Measurements from ENCODE around the gene PTH2R.
"Not testable (repeated sequence)": the region's sequence is repeated elsewhere in the genome, so short reads cannot be mapped to it uniquely, and the experiment has no call there.

Gene PTH2R

DNA sequence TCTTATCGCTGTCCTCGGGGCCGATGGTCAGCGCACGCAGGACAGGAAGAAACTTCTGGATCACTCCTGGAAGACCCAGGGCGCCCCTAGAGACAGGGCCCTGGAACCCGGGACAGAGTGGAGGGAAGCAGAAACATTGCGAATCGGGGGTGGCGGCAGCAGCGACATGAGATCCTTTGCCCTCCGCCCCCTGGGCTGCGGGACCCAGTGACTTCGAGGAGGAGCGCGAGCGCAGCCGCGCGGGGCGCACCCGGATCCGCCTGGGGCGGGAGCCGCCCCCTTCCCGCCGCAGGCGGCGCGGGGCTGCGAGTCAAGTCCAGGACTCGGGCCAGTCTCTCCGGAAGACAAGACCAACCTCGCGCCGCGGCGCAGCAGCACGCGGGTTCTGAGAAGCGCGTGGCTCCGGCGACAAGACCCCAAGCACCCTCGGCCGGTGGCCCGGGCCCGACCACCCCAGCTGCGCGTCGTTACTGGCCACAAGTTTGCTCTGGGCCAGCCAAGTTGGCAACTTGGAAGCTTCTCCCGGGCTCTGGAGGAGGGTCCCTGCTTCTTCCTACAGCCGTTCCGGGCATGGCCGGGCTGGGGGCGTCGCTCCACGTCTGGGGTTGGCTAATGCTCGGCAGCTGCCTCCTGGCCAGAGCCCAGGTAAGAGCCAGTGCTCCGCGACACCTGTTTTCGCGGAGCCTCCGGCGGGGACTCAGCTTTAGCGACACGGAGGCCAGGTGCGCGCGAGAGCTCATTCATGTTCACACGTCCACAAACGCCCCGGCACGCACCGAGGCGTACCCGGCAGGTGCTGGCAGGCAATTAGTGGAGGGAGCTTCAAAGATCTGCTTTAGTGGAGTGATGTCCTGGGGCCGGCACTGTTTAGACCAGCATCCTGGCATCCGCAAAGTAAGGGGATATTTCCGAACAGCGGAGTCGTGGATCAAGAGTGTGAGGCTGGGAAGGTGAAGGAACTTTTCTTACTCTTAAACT, at the start of gene PTH2R:
PTH2R (plus strand) TSS at position 319 of the 978 bp plus-strand sequence; CDS start at position 571, 252 bp downstream.
- DNase-seq (ENCODE audit: low read depth in 3 of 3) = no peak

GRCh38 chr2:208356846-208357574, 49.6 kb upstream of the PTH2R start:
- no peak for DNase-seq (ENCODE audit: low read depth in 3 of 3)

GRCh38 chr2:208358758-208359631, 47.6 kb upstream of the PTH2R start:
- no peak for DNase-seq (ENCODE audit: low read depth in 3 of 3)

- no peak for DNase-seq (ENCODE audit: low read depth in 3 of 3)
These were observed 47.0 kb upstream of the PTH2R start for GRCh38 chr2:208359632-208359986.

DNA sequence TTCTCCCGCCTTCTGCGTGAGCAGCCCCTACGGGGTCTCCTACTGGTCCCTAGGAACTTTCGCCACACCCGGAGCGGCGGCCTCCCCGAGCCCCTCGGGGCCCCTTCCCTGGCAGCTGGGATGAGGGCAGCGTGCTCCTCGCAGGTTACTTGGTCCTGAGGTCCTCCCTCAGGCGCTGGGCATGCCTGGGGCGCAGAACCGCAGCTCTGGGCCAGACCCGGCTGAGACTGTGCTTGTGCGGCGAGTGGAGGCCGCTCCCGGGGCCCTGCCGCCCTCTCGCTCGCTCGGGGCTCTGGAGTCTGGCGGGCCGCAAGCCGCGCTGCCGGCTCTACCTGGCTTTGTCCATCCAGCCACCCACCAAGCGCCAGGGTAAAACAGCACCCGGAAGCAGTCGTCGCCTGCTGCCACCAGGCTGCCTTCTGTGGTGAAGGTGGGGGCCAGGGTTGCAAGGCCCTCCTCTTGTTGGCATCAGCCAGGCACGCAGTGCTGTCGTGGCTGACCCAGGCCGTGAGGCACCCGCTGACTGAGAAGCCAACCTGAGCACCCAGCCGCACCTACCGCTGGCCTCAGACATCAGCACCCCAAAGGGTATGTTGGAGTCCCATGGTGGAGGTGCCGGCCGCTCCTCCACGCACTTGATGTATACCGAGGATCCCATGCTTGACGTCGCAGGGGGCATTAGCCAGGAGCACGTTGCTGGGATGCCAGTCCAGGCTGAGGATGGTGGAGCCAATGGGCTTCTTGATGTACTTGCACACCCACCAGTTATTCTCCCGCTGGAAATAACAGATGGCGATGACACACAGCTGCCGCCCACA, 46.1 kb upstream of the PTH2R start:
- DNase-seq (ENCODE audit: low read depth in 3 of 3) = no peak

GRCh38 chr2:208361077-208361441, 45.5 kb upstream of the PTH2R start:
- no peak for DNase-seq (ENCODE audit: low read depth in 3 of 3)

GRCh38 chr2:208363485-208363884, 43.1 kb upstream of the PTH2R start:
- no peak for DNase-seq (ENCODE audit: low read depth in 3 of 3)

GRCh38 chr2:208366215-208367127, 40.1 kb upstream of the PTH2R start:
- no peak for DNase-seq (ENCODE audit: low read depth in 3 of 3)

DNA sequence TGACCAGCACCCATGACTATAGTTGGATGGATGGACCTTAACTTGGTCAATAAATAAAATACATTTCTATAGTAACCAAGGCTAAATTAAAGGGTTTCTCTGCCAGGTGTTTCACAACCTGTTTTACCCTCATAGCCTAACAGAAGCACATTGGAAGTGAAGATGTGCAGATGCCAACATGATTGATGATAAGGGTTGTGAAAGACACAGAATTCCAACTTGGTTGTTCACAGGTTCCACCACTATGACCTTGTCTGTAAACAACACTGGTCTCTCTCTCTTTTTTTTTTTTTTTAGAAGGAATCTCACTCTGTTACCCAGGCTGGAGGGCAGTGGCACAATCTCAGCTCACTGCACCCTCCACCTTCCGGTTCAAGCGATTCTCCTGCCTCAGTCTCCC, 37.5 kb upstream of the PTH2R start:
- DNase-seq (ENCODE audit: low read depth in 3 of 3) = no peak

DNA sequence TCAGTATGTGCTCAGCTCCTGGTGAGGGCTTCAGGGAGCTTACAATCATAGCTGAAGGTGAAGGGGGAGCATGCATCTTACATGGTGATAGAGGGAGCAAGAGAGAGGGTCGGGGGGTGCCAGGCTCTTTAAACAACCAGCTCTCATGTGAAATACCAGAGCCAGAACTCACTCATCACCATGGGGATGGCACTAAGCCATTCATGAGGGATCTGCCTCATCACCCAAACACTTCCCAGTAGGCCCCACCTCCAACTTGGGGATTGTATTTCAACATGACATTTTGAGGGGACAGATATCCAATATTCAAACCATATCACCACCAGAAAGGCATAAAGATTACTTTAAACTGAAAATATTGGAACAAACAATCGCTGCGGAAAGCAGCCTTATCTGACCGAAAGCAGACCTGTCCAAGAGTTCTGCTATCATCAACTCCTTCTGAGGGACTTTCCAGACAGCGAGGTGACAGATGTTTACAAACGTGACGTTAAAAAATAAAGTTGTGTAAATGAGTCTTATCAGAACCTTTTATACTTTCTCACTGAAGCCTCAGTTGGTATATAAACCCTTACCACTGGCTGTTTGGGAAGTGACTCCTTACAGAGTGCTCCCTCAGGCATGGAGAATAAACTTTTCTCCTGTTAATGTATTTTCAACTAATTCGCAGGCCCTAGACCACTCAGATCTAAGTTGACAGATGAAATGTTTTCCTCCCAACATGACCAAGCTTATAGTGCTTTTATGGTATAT, 35.5 kb upstream of the PTH2R start:
- DNase-seq (ENCODE audit: low read depth in 3 of 3) = no peak

DNA sequence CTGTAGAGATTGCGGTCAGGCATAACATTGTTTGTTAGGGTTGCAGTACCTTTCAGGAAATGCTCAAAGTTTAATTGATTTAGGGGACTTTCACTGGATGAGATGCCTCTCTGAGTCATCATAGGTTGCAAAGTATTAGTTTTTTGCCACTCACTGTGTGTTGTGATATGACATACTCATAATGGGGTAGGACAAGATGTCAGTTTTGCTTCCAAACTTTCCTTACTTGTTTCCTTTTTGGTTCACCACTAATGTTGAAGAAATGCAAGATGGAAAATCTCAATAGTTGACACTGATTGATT, 35.0 kb upstream of the PTH2R start:
- no peak for DNase-seq (ENCODE audit: low read depth in 3 of 3)

- DNase-seq (ENCODE audit: low read depth in 3 of 3) = no peak
These were observed 33.0 kb upstream of the PTH2R start for GRCh38 chr2:208373460-208374089.

DNA sequence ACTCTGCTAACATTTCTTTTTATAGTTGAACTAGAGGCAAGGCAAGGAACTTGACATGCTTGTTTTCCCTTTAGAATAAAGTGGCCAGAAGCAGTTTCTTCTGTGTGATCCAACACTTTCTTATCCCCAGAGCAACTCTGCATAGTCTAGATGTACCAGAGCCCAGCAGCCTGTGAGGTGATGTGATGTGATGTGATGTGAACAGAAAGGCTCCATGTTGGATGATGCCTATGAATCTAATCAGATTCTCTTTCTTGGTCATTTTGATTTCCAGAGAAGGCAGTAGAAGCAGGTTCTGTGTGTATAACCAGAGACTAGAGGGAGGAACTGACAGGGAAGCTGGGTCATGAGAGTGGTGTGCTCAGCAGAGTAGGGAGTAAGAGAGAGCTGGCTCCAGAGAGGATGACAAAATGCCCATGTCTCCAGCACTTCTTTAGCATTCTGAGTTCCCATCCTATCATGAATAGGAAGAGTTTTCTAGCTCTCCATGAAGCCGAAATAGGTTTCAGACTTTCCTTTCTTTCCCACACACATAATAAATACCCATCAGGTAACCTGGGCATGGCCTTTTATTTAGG, 31.0 kb upstream of the PTH2R start:
- no peak for DNase-seq (ENCODE audit: low read depth in 3 of 3)

DNA sequence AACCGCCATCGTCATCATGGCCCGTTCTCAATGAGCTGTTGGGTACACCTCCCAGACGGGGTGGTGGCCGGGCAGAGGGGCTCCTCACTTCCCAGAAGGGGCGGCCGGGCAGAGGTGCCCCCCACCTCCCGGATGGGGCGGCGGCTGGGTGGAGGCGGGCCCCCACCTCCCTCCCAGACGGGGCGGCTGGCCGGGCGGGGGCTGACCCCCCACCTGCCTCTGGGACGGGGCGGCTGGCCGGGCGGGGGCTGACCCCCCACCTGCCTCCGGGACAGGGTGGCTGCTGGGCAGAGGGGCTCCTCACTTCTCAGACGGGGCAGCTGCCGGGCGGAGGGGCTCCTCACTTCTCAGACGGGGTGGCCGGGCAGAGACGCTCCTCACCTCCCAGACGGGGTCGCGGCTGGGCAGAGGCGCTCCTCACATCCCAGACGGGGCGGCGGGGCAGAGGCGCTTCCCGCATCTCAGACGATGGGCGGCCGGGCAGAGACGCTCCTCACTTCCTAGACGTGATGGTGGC, 29.2 kb upstream of the PTH2R start:
- not testable (repeated sequence) for DNase-seq (ENCODE audit: low read depth in 3 of 3)

DNA sequence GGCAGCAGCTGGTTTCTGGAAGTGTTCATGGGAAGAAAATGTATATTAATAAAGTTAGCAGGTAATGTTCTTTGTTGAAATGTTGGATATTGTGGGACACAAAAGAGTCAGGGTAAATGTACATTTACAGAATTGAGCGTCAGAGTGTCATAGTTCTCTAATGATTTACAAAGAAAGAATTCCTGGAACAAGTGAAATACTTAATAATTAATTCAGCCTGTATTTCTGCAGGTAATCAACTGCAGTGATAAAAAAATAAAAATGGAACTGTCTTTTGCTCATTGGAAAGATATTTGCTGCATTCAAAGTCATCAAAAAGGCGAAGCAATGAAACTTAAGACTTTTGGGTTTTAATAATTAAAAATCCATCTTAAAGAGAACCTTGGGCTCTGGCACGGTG, 27.4 kb upstream of the PTH2R start:
- no peak for DNase-seq (ENCODE audit: low read depth in 3 of 3)

DNA sequence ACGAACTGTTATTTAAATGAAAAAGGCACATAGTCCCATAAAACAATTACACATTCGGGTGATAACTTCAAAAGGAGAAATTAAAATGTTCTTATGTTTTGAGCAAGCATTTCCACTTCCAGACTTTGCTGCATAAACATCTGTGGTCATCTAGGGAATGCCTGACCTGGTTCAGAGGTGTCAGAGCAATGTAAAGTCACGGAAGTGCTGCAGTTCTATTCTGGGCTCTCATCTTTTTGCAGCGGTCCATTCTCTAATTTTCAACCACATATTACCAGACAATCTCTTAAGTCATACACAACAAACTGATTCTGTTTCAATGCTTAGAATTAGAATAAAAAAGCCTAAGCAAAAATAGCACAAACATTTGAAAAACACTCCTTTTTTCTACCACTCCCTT, 22.0 kb upstream of the PTH2R start:
- no peak for DNase-seq (ENCODE audit: low read depth in 3 of 3)

- DNase-seq (ENCODE audit: low read depth in 3 of 3) = no peak
These were observed 20.1 kb upstream of the PTH2R start for GRCh38 chr2:208386541-208386940.

- DNase-seq (ENCODE audit: low read depth in 3 of 3) = no peak
These were observed 16.7 kb upstream of the PTH2R start for GRCh38 chr2:208389940-208390339.
